ENCODE measurements around the gene ANXA11.

DNA sequence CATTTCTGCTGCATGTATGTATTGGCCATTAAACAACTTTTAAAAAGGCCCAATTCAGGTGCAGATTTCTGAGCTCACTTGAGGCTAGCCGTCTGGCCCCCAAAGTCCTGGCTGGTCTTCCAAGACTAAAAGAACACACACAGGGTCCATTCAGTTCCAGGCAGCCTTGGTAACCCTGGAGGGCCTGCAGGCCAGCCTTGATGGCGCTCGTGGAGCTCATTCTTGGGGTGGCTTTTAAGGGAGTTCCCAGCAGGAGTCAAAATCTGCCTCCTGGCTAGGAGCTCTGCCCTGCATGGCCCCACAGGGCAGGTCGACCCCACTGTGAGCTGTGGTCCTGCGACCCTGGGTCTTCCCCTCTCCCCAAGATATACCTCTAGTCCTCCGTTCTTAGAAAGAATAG is 28.8 kb downstream of the ANXA11 start:
- TF ChIP-seq, protein P1, sequence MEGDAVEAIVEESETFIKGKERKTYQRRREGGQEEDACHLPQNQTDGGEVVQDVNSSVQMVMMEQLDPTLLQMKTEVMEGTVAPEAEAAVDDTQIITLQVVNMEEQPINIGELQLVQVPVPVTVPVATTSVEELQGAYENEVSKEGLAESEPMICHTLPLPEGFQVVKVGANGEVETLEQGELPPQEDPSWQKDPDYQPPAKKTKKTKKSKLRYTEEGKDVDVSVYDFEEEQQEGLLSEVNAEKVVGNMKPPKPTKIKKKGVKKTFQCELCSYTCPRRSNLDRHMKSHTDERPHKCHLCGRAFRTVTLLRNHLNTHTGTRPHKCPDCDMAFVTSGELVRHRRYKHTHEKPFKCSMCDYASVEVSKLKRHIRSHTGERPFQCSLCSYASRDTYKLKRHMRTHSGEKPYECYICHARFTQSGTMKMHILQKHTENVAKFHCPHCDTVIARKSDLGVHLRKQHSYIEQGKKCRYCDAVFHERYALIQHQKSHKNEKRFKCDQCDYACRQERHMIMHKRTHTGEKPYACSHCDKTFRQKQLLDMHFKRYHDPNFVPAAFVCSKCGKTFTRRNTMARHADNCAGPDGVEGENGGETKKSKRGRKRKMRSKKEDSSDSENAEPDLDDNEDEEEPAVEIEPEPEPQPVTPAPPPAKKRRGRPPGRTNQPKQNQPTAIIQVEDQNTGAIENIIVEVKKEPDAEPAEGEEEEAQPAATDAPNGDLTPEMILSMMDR (conservative IDR thresholded peaks at IDR 0.05; ENCODE audit: low read depth, low read length), result no peak
- no peak for TF ChIP-seq RAD21 (IDR thresholded peaks at IDR 0.05; ENCODE audit: low read length)
- TF ChIP-seq SMC3 (IDR thresholded peaks at IDR 0.05; ENCODE audit: low read depth, low read length), result no peak
